ENCODE results near the gene KLHL29. TPM values are rescaled to one million over a fixed set of nuclear protein-coding genes. Genes with fewer than 3 reads are reported as not detected.

KLHL29 gene
- total RNA-seq, 1 donor from 2014 or later: 1.6 TPM

DNA sequence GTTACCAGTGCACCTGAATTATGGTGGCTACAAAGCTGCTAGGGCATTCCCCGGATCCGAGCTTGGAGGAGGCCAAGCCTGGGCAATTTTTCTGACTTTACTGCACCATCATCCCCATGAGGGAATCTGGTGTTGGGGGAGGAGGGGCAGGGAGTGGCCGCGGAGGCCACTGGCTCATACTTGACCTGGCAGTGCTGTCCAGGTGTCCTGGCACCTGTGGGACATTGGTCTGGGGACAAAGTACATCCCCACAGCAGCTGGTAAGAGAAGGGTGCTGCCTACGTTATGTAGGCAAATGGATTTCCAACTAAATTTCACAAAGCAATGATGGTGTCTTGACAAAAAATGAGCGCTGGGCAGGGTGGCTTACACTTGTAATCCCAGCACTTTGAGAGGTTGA lies 48.3 kb downstream of the KLHL29 start:
- DNase-seq (ENCODE audit: low spot score): peak; percentile 20
- intact Hi-C loops (cut with DNase I): no loop called here

DNA sequence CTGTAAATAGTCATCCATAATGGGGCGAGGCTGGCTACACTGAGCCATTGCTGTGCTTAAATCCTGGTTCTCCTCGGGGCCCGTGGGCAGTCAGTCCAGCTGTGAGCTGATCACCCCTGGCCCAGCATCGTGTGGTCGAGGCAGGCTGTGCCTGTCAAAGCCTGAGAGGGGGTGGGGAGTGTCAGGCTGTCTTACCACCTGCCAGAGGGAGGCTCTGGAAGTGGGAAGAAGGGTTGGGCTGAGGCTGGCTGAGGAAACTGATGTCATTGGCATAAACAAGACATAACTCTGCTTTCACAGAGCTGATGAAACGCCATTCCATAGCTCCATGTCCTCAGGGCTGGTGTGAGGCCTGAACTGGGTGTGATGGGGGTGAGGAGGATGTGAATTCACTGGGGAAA lies 49.7 kb downstream of the KLHL29 start:
- intact Hi-C loops (cut with DNase I): no loop called here
- peak; percentile 58 for DNase-seq (ENCODE audit: low spot score)

DNA sequence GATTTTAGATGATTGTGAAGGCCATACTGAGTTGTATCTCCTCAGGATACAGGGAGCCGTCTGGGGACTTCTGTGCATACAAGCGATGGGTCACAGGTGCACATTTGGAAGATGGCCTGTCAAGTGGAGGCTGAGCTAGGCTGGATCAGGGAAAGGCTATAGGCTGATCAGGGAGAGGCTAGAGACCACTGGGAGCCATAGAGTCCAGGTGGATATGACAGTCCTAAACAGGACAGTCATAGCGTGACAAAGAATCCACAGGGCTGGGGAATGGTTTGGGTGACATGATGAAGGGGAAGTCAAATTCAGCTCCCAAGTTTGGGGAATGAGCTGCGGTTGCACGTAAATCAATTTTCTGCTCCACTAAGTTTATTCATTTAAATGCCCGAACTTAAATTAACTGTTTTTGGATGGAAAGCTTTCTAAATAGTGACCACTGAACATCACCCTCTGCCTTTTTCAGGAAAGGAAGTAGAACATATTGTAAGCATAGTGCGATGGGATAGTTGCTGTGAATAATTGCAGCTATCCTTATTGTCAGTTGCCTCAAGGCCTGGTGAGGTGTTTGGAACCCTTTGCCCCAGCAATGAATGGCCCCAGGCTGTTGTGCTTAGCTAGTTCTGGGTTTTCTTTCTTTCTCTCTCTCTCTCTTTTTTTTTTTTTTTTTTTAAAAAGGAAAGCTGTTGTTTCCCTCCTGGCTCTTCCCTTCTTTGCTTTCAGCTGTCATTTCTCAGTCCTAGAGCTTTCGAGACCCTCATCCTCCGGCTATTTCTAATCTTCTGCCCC lies 50.5 kb downstream of the KLHL29 start:
- peak; percentile 38 for DNase-seq (ENCODE audit: low spot score)
- intact Hi-C loops (cut with DNase I): no loop called here

DNA sequence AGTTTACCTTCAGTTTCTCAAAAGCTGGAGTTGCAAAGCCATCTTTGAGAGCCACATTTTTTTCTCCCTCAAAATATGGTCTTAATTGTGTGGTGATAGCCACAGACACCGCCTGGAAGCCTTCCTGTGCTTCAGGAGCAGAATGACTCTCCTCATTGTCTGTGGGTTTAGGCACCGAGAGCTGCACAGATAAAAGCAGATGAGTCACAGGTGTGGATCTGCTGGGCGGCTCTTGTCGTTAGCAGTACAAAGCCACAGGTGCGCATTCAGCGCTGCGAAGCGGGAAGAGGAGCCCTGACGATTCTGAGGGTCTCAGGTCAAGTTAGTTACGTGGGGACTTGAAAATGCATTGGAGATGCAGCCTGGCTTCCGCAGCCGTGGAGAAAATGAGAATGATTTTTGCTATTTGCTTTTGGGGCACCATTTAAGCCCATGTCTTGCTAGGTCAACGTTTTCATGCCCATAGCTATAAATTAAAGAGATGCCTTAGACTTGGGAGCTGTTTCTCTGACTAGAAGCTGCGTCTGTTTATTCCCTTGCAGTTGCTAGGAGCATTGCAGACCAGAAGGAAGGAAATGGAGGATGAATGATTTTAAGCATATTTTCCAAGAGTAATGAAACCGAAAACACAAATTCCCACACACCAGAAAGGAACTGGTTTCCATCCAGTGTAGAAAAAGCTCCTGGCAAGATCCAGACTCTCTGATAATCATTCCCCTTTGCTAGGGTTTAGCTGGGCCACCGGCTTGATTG lies 51.5 kb downstream of the KLHL29 start:
- peak; percentile 72 for DNase-seq (ENCODE audit: low spot score)
- intact Hi-C loops (cut with DNase I): no loop called here

DNA sequence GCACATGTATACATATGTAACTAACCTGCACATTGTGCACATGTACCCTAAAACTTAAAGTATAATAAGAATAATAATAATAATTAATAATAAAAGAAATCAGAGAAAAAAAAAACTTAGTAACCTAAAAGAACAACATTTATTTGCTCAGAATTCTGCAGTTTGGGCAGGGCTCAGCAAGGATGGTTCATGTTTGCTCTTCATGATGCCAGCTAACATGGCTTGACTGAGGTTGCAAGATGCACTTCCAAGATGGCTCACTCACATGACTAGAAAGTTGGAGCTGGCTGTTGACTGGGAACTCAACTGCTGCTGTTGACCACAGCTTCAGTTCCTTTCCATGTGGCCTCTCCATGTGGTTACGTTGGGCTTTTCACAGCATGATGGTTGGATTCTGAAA lies 56.4 kb downstream of the KLHL29 start:
- DNase-seq (ENCODE audit: low spot score): no peak
- intact Hi-C loops (cut with DNase I): no loop called here

DNA sequence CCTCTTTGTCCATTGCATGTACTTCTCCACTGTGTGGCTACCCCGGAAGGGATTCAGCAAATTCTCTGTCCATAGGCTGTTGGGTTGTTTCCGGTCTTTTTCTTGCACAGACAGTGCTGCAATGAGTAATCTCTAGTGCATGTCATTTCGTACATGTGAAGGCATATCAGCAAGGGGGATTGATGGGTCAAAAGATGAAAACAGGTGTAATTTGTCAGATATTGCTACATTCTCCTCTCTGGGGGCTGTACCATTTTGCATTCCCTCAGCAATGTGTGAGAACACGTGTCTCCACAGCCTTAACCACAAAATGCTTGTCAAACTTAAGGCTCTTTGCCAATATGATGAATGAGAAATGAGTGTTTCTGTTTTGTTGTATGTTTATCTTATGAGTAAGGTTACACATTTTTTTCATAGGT lies 60.5 kb downstream of the KLHL29 start:
- no peak for DNase-seq (ENCODE audit: low spot score)
- intact Hi-C loops (cut with DNase I): no loop called here

DNA sequence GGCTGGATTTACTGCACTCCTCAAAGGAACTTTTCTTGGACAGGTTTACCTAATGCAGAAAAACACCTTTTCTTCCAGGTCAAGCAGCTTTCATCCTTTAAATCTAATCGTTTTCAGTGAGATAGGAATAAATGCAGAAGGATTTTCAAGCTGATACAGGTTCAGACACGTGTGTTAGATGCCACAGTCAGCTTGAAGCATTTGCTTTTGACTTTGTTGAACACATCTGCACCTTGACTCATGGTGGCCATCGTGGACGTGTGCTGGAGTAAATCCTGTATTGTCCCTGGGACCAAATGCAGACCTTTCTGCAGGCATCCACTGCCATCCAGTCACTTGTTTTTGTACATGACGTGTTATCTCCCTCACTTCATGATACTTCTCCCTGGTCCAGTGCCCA lies 61.9 kb downstream of the KLHL29 start:
- DNase-seq (ENCODE audit: low spot score): no peak
- intact Hi-C loops (cut with DNase I): no loop called here

DNA sequence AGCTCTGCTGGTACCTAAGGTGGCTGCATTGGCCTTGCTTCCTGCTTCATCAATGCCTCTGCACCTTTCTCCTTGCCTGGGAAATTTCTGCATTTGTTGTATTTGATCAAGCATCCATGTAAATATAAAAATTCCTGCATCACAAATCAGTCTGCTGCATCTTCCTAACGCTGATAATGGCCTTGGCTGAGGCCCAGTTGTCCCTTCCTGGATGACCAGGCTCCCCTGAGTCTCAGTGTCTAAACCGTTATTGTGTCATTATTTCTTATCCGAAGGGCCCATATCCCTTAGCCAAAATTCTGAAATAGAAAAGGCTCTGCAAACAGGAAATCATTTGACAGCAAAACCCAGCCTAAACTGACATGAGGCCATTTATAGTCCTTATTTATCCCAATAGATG lies 62.4 kb downstream of the KLHL29 start:
- intact Hi-C loops (cut with DNase I): no loop called here
- no peak for DNase-seq (ENCODE audit: low spot score)

DNA sequence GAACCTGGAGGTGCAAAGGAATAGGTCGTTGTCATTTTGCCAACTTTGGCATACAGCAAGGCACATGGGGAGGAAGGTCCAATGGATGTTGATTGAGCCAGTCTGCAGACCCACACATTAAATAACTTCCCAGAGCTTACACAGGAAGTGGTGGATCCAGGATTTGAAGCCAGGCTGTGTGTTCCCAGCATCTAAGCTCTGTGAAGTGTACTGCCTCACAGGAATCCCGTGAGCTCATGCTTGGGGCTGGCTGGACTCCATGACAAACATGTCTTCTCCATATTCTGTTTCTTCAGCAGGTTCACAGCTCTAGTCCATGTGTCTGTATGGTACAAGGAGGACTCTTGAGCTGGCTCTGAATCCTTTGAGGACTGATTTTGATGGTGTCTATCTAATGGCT lies 63.9 kb downstream of the KLHL29 start:
- intact Hi-C loops (cut with DNase I): no loop called here
- DNase-seq (ENCODE audit: low spot score): no peak

DNA sequence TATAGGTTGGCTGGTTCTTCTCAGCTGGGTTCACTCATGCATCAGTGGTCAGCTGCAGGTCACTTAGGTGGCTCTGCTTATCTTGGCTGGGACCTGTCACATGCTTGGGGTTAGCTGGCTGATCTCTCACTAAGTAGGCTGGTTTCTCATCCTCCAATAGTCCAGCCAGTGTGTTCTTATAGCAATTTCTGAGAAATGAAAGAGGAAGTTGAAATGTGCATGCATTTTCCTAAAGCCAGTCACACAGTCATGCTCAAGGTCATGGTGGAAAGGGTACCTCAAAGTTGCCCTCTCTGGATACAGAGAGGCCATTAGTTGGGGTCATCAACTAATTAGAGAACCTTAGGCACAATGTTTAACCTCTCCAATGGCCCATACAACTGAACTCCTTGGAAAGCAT lies 64.4 kb downstream of the KLHL29 start:
- no peak for DNase-seq (ENCODE audit: low spot score)
- intact Hi-C loops (cut with DNase I): no loop called here

DNA sequence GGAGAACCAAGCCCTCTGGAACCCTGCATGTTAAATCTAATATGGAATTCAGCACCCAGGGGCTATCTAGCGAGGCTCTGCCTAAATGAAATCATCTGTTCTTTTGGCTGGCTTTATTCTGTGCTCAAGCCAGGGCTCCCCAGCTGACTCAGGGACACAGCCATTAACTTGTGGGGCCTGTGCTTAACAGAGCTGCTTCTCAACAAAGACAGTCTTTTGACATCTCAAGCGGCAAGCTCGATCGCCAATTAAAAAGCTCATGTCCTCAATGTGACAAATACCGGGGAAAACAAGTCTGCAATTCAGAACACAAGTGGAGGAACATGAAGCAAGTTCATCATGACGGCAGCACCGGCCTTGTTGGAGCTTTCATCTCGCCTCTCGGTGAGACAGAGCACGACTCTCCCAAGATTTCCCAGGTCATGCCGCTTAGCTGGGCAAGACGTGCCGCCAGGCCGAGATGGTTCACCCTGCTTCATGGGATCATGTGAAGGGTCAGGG lies 64.9 kb downstream of the KLHL29 start:
- intact Hi-C loops (cut with DNase I): no loop called here
- no peak for DNase-seq (ENCODE audit: low spot score)

DNA sequence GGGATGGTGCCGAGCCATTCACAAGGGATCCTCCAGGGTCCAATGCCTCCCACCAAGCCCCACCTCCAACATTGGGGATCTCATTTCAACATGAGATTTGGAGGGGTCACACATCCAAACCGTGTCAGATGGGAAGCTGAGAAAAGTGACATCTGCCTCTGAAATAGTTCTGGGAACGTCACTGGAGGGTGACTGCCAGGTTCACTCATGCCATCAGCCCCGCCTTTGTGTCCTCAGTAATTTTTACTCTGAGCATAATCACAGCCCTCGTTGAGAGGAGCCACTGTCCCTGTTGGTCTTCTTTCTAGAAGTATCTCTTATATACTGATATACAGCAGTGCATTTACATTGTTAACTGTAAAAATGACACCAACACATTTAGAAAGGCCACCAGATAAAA lies 67.4 kb downstream of the KLHL29 start:
- DNase-seq (ENCODE audit: low spot score): no peak
- intact Hi-C loops (cut with DNase I): no loop called here

DNA sequence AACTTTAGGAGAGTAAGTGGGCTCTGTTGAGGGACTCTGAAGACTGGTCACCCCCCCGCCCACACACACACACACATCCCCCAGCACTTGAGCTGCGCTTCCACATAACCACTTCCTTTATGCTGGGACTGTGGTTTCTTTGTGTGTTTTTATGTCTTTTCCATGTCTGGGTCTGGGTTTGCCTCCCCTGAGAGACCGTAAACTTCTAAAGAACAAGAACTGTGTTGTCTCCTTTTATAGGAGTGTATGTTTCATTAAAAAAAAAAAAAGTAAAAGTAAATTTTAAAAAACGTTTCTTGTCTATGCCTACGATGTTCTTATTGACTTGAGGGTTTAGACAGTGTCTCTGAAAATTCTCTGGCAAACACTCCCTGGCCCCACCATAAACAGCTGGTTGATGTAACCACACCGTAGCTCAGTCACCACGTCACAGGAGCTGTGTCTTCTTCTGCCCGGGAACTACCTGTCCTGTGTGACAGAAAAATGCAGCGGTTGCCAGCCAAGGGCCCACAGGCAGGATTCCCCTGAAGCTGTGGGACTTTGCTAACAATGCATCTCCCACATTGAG lies 68.0 kb downstream of the KLHL29 start:
- no peak for DNase-seq (ENCODE audit: low spot score)
- intact Hi-C loops (cut with DNase I): no loop called here

DNA sequence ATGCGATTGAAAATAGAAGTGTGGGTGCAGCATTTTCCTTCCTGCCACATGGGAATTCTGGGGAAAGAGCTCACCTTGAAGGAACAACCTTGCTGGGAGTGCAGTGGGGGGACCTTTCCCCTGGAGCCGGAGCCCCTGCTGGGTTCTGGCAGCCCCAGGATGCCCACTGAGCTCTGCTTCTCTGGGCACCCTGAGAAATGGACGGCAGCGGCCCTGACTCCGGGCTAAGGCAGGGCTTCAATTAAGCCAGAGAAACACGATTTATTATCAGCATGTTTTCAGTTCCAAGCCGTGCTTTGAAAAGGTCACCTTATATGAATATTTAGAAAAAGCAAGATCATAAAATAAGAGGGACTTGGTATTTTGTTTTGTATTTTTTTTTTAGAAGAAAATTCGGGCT lies 68.5 kb downstream of the KLHL29 start:
- intact Hi-C loops (cut with DNase I): no loop called here
- no peak for DNase-seq (ENCODE audit: low spot score)

DNA sequence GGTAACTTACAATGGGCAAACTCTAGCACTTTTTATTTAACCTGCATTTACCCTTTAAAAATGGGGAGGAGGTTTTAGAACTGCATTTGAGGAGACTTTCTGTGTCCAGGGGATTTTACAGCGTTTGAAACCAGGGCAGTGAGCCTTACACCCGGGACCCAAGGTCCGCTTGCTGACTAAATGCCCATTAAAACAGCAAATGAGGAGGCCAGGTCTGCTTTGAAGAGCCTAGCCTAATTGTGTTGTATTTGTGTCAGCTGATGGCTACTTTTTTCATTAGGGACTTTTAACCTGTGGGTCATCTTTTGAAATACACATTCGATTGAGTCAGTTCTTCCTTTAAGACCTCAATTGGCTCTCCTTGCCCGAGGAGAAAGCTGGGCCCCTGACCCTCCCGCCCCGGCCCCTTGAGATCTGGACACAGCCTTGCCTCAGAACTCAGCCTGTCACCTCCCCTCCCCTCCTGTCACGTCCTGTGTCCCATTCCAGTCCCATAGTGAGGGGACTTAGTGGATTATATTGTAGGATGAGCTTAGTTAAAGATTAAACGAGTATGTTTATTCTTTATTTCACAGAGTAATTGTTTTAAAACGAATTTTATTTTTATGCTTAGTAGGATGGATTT lies 69.0 kb downstream of the KLHL29 start:
- no peak for DNase-seq (ENCODE audit: low spot score)

DNA sequence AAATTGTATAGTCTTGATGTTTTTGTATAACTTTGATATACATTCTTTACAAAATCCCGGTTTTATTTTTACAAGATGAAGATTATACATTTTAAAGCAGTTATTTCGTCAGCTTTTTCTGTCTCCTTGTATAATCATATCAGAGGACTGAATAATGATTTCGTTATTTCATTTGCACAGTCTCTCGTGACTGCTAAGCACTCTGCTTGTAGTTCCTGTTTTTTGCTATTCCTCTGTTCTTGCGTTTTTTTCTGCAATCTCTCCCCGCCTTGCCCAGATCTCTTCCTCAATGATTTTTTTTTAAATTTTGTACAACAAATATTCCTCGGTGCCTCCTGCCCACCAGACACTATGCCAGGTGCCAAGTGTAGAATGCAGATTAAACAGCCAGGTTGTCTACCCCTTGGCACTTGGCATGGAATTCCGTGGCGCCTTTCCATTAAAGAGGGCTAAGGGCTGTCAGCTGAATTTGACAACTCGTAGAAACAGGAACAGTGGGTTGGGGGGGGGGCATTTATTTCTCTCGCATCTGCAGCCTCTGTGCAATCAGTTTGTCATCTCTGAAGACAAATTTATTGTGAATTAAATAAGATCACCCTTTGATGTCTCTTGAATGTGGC lies 69.6 kb downstream of the KLHL29 start:
- intact Hi-C loops (cut with DNase I): no loop called here
- DNase-seq (ENCODE audit: low spot score): no peak

More for the DNA sequence above, 69.0 kb downstream of the KLHL29 start:
- intact Hi-C loops (cut with DNase I): no loop called here

DNA sequence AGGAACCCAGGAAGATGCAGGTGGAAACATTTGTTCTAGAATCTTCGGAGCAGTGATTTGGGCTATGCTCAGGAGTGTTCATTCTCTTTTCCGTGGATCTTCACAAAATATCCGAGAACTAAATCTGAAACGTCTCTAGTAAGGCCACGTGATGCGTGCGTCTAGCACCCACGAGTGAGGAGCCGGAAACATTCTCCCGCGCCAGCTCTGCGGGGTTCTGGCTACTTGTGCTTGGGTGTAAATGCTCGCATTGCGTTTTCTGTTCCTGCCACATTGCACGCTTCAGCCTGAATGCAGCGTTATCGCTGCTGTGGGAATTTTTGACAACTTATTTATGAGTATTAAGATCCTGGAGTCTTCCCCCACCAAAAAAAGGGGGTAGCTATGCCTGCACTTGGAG lies 71.4 kb downstream of the KLHL29 start:
- intact Hi-C loops (cut with DNase I): no loop called here
- no peak for DNase-seq (ENCODE audit: low spot score)

DNA sequence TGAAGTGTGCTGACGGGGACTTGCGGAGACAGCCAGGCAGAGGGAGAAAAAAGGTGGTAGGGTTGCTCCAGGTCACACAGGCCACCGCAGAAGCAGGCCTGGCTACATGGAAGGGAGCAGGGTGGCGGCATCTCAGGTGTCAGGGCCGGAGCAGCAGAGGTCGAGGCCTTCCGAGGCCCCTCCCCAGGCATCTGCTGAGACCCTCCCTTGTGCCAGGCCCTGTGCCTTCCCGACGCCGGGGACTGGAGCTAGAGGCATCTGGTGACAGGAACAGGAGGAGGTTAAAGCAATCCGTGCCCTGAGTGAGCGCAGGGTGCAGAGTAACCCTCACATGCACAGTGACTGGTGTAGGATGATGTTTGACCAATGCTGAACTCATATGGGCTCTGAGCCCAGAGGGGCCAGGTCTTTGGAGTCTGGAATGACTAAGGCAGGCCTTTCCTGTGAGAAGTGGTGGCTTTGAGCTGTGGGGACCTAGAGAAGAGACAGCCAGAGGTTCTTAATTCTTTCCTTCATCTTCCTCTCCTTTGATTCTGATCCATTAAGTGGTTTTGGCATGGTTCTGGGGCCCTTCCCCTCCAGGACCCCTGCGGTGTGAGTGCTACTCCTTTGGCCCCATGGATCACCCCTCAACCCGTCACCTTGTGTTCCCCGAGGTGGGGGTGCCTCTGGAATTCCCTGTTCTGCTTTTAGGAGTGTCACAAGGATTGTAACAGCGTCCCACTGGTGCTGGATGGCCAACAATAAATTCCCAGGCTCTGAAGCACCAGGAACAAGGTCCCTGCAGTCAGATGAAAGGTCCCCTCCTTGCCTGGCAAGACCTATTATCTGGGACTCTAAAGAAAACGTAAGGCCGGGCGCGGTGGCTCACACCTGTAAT lies 72.1 kb downstream of the KLHL29 start:
- no peak for DNase-seq (ENCODE audit: low spot score)
- intact Hi-C loops (cut with DNase I): no loop called here

Data from cardiac septum (tissue), 1 donor.